GM12878 (cell line): ENCODE data around the gene CHCHD6. TPM values are rescaled to one million over a fixed set of nuclear protein-coding genes. Genes with fewer than 3 reads are reported as not detected.

Experiments used
- ATAC-seq: fragments of 200-7000 bp; cut with Tn5 transposase; 3 replicates; pipeline ENCODE4 v1.9.1; 2020; ENCODE audit warnings: mild to moderate bottlenecking, moderate library complexity
- BruUV-seq: library from RNA; stranded (reverse); fragments of 400-500 nt; replicated peaks from 2 replicates; lab custom pipeline; 2021; lab: Mats Ljungman, UMichigan
- CTCF ChIA-PET: fragments of 300-600 bp; sonication (Branson Sonifier 250); formaldehyde crosslinking; extraction: SDS; loops from one replicate; lab custom pipeline; 2021; ENCODE audit warnings: inconsistent platforms; lab: Yijun Ruan, JAX
- POLR2A ChIA-PET: fragments of 350-600 bp; formaldehyde crosslinking; extraction: SDS; loops from one replicate; lab custom pipeline; 2021; ENCODE audit warnings: inconsistent platforms; lab: Charles Lee
- RAD21 ChIA-PET: fragments of 300-600 bp; sonication (Branson Sonifier 250); formaldehyde crosslinking; loops from one replicate; lab custom pipeline; 2023; ENCODE audit warnings: antibody characterized with exemption; ENCODE audit not compliant: unreplicated experiment; lab: Charles Lee
- SMC1A ChIA-PET: fragments of 300-600 bp; sonication (Branson Sonifier 250); formaldehyde crosslinking; loops from one replicate; lab custom pipeline; 2023; ENCODE audit not compliant: unreplicated experiment, uncharacterized antibody; lab: Charles Lee
- DNase-seq: peaks from one replicate; pipeline ENCODE4 v3.0.0-alpha.2; 2011; ENCODE audit warnings: low read depth, low spot score
- FAIRE-seq: peaks from 3 replicates; lab custom pipeline; 2011; peaks lifted over from hg19 to GRCh38; lab: Jason Lieb, UNC
- H2AFZ ChIP-seq: 2 replicates; pipeline ENCODE4 v1.6.0; 2011; ENCODE audit warnings: low read depth, low read length, control low read depth; ENCODE audit not compliant: control insufficient read depth
- H3K27ac ChIP-seq: 2 replicates; pipeline ENCODE4 v1.5.1; 2011; ENCODE audit warnings: control low read depth; ENCODE audit not compliant: control insufficient read depth, insufficient read depth
- H3K27me3 ChIP-seq, 2 experiments: replicated peaks in 1 of 2; 2 replicates each; pipeline versions ENCODE4 v1.6.0 to v1.6.1; 2011; ENCODE audit warnings: low read length in 1 of 2; ENCODE audit not compliant: control insufficient read depth in 2 of 2, insufficient read depth in 2 of 2
- H3K36me3 ChIP-seq, 2 experiments: 2 replicates each; pipeline ENCODE4 v1.5.1; 2011; ENCODE audit warnings: low read length in 1 of 2; ENCODE audit not compliant: control insufficient read depth in 2 of 2, insufficient read depth in 2 of 2
- H3K4me1 ChIP-seq: 2 replicates; pipeline ENCODE4 v1.6.1; 2011; ENCODE audit warnings: mild to moderate bottlenecking, low read length, moderate library complexity, mixed read lengths; ENCODE audit not compliant: control insufficient read depth, insufficient read depth
- H3K4me2 ChIP-seq: 2 replicates; pipeline ENCODE4 v1.6.0; 2011; ENCODE audit warnings: control low read depth; ENCODE audit not compliant: control insufficient read depth, insufficient read depth
- H3K4me3 ChIP-seq: fragments of 200-600 bp; sonication (generic); 2 replicates; pipeline ENCODE4 v1.5.1; 2016
- H3K79me2 ChIP-seq: 2 replicates; pipeline ENCODE4 v1.6.0; 2011; ENCODE audit warnings: low read length; ENCODE audit not compliant: control insufficient read depth, insufficient read depth
- H3K9ac ChIP-seq: 2 replicates; pipeline ENCODE4 v1.8.0; 2011; ENCODE audit warnings: low read length, control low read depth, mixed read lengths; ENCODE audit not compliant: control insufficient read depth, insufficient read depth
- H3K9me3 ChIP-seq: replicated peaks from 3 replicates; pipeline ENCODE4 v1.5.1; 2011; ENCODE audit warnings: mild to moderate bottlenecking, low read length; ENCODE audit not compliant: control insufficient read depth, insufficient read depth
- H4K20me1 ChIP-seq: 2 replicates; pipeline ENCODE4 v1.6.0; 2011; ENCODE audit not compliant: control insufficient read depth, insufficient read depth
- EP300 ChIP-seq, 2 experiments: fragments of 150-350 bp in 1 of 2; IDR thresholded peaks; 2 replicates each; pipeline ENCODE4 v1.6.1; 2011 to 2012; ENCODE audit warnings: low read depth in 2 of 2, low read length in 2 of 2, borderline replicate concordance in 1 of 2, improper control_type of control experiment in 1 of 2, inconsistent platforms in 1 of 2; ENCODE audit not compliant: control insufficient read depth in 1 of 2
- LARP7 ChIP-seq: fragments of 450-650 bp; IDR thresholded peaks from 2 replicates; pipeline ENCODE4 v1.6.1; 2017; ENCODE audit warnings: mild to moderate bottlenecking
- NR2F1 ChIP-seq: fragments of 450-650 bp; conservative IDR thresholded peaks from 2 replicates; pipeline ENCODE4 v1.6.1; 2017; ENCODE audit warnings: mild to moderate bottlenecking
- SPI1 ChIP-seq: IDR thresholded peaks from 2 replicates; pipeline ENCODE4 v1.6.1; 2011; ENCODE audit warnings: low read depth, mild to moderate bottlenecking, low read length, moderate library complexity, borderline replicate concordance; ENCODE audit not compliant: insufficient read depth
- WGBS: methylation state at CpG from one replicate; pipeline ENCODE4 v1.1.6; 2016; ENCODE audit warnings: low lambda C conversion rate; ENCODE audit not compliant: insufficient replicate concordance, insufficient coverage; ENCODE audit errors: missing lambda C conversion rate; 5-methylcytosine and 5-hydroxymethylcytosine counted together
- in situ Hi-C: fragments of 300-500 bp; cut with MboI; formaldehyde crosslinking; loops from 9 replicates; pipeline ENCODE4 v1.14.3; 2018; ENCODE audit warnings: mixed read lengths
- intact Hi-C: fragments of 100-400 bp; cut with micrococcal nuclease; formaldehyde crosslinking; loops from one replicate; pipeline ENCODE4 v1.14.2; 2022; ENCODE audit not compliant: unreplicated experiment
- polyA plus RNA-seq, 11 experiments: library from polyadenylated mRNA; depleted of rRNA in 4 of 11; unstranded in 6 of 11; stranded (reverse) in 5 of 11; fragments of >200 nt; fragmentation: Nextera tagmentation in 4 of 11; fragmentation: Illumina TruSeq in 1 of 11; extraction: Ambion mirVana in 4 of 11; extraction: Trizol in 1 of 11; gene quantifications; 1 replicate in 1 of 11; 2 replicates in 10 of 11; pipeline versions ENCODE4 v1.2.1 to v1.2.3, GENCODE V29; 2011 to 2016; ENCODE audit warnings: inconsistent platforms in 2 of 11, missing spikeins in 2 of 11, low read depth in 1 of 11
- total RNA-seq, 4 experiments: library from RNA; depleted of rRNA in 3 of 4; stranded (reverse); fragments of >200 nt in 3 of 4; fragmentation: Illumina TruSeq in 1 of 4; extraction: Trizol in 1 of 4; gene quantifications; 2 replicates each; pipeline versions ENCODE4 v1.2.1 to v1.2.3, GENCODE V29; 2013 to 2021
- TF ChIP-seq, protein P1 (sequence below): fragments of 450-650 bp; formaldehyde crosslinking; IDR thresholded peaks from 2 replicates; pipeline ENCODE4 v1.4.0; 2020; ENCODE audit warnings: mild to moderate bottlenecking, moderate library complexity

CHCHD6 gene
- total and polyA plus RNA-seq, 10 of the 15 experiments (the other 5 are each of a cell fraction or from before 2014, with no cell fraction given) = 2.7 to 16.7 (median 12.3) TPM

DNA sequence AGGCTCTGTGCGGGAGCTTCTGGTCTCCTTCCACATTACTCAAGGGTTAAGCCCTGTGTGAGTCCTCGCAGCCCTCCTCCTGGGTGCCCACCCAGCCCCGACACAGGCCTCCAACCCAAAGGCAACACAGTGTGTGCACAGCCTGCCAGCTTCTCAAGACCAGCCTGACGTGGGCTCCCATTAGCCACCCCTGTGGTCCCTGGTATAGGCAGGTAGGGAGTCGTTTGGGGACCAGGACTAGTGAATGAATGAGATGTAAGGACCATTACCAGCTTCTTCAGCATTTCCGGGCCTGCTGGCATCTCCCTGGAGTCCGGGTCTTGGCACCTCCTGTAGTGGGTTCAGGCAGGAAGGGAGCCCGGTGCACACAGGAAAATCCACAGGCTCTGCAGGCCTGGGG, 258.7 kb downstream of the CHCHD6 start:
- ATAC-seq = no peak
- TF ChIP-seq SPI1 = no peak
- TF ChIP-seq EP300 (IDR thresholded peaks at IDR 0.05; ENCODE audit: borderline replicate concordance in 1 of 2, control insufficient read depth in 1 of 2, low read depth in 2 of 2, low read length in 2 of 2) = no peak
- no peak for TF ChIP-seq NR2F1
- TF ChIP-seq, protein P1, sequence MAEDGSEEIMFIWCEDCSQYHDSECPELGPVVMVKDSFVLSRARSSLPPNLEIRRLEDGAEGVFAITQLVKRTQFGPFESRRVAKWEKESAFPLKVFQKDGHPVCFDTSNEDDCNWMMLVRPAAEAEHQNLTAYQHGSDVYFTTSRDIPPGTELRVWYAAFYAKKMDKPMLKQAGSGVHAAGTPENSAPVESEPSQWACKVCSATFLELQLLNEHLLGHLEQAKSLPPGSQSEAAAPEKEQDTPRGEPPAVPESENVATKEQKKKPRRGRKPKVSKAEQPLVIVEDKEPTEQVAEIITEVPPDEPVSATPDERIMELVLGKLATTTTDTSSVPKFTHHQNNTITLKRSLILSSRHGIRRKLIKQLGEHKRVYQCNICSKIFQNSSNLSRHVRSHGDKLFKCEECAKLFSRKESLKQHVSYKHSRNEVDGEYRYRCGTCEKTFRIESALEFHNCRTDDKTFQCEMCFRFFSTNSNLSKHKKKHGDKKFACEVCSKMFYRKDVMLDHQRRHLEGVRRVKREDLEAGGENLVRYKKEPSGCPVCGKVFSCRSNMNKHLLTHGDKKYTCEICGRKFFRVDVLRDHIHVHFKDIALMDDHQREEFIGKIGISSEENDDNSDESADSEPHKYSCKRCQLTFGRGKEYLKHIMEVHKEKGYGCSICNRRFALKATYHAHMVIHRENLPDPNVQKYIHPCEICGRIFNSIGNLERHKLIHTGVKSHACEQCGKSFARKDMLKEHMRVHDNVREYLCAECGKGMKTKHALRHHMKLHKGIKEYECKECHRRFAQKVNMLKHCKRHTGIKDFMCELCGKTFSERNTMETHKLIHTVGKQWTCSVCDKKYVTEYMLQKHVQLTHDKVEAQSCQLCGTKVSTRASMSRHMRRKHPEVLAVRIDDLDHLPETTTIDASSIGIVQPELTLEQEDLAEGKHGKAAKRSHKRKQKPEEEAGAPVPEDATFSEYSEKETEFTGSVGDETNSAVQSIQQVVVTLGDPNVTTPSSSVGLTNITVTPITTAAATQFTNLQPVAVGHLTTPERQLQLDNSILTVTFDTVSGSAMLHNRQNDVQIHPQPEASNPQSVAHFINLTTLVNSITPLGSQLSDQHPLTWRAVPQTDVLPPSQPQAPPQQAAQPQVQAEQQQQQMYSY = no peak
- no peak for TF ChIP-seq LARP7
- TF ChIP-seq, all 136 proteins: peak for 0
- Histone ChIP-seq H3K36me3 (no peaks in the 10 kb centered on the region; a peak in 2 of 4 replicates), H3K4me3 (no peak overlapping the region), H2AFZ (no peak overlapping the region), H3K4me2 (no peak overlapping the region), H4K20me1 (no peaks in the 10 kb centered on the region), H3K9me3 (no peaks in the 10 kb centered on the region), H3K9ac (no peak overlapping the region), H3K27me3 (no peaks in the 10 kb centered on the region; a peak in 1 of 4 replicates), H3K4me1 (peaks cover 10% of the 10 kb centered on the region), H3K79me2 (no peaks in the 10 kb centered on the region), H3K27ac (no peak overlapping the region)
- SMC1A ChIA-PET = no interaction called here
- POLR2A ChIA-PET = no interaction called here
- DNase-seq = no peak
- RAD21 ChIA-PET = no interaction called here
- intact Hi-C loops = no loop called here
- in situ Hi-C loops = no loop called here
- CTCF ChIA-PET = interaction anchor here (1.1 to 2.0 kb wide), 2 partner anchors 43 to 211 kb away, joined by 4 to 10 read pairs; no protein-coding TSS in a partner anchor
- 73% methylated on average over 8 of the region's 8 CpGs for WGBS
- no peak for FAIRE-seq
- BruUV-seq = no TSS peak
